GM18520 (cell line): Measurements from ENCODE around the gene KLHL29.

Experiments
- ATAC-seq: cut with Tn5 transposase; IDR thresholded peaks from one replicate; pipeline ENCODE4 v1.9.1; 2021; ENCODE audit not compliant: unreplicated experiment

KLHL29 gene

DNA sequence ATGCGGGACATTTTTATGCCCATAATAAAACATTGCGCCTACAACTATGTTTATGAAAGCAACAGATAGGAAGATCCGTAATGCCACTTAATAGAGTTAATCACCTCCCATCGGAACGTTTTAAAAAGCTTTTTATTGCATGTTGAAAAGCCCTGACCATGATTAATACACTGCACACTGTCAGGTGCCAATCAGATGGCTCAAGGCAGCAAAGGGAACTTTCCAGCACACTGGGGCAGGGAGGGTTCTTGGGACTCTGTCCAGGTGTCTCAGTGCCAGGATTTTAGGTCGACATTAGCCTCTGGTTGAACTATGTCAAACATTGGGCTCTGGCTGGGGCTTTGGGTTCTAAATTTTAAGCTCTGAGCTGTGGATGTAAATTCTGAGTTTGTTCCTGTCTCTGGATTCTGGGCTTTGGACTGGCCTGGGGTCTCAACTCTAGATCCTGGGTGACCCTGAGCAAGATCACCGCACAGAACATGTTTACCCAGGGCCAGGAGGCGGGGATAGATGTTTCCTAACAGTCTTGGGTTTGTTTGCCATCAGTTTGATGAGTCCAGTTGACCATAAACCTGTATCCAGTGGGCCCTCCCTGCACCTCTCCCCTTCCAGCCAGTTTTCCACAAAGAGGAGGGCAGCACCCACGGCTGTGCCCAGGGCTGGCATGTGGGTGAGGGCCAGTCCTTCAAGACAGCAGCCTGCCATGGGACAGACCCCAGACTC lies 279.2 kb downstream of the KLHL29 start:
- no peak for ATAC-seq

DNA sequence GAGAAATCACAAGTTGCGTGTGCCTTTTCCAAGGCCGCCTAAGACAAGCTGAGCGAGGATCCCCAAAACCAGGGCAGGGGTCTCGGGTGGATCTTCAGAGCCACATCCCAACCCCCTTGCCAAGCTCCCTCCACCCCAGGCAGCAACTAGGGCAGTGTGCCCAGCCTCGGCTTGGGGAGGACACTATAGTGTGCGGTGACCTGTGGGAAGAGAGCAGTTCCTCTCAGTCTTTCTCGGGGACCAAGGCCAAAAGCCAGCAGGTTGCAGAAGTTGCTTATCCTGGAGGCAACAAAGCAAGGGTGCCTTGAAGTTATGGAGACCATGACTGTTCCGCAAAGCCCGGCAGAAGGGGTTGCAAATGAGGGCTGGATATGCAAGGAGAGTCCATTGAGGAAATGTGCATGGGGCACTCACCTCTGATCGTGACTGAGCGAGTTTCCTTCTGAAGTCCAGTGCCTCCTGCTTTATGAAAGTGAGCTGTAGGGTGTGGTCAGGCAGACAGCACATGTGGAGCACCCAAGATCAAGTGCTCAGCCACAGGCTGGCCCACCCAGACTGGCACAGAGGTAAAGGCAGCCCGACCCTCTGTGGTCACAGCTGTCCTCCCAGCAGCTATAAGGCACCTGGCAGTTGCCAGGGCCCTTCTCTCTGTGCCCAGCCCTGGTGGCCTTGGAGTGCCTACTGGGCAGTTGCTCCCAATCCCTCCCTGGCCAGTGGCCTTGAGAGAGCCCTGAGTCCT lies 281.4 kb downstream of the KLHL29 start:
- ATAC-seq, result no peak

DNA sequence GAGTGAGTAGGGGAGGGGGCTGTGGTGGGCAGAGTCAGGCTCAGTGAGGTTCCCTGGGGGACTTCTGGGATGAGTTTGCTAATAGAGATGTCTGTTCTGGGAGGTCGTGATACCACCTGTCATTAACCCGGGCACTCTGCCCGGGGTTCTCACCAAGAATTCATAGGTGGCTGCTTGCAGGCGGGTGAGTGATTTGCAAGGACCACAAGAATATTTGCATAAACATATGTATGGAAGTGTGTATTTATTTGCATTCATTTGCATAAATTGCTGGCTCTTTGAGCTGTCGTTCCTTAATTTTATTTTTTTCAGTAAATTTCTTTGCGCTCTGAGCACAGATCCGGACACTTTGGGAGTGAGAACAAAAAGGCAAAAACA lies 282.0 kb downstream of the KLHL29 start:
- no peak for ATAC-seq

DNA sequence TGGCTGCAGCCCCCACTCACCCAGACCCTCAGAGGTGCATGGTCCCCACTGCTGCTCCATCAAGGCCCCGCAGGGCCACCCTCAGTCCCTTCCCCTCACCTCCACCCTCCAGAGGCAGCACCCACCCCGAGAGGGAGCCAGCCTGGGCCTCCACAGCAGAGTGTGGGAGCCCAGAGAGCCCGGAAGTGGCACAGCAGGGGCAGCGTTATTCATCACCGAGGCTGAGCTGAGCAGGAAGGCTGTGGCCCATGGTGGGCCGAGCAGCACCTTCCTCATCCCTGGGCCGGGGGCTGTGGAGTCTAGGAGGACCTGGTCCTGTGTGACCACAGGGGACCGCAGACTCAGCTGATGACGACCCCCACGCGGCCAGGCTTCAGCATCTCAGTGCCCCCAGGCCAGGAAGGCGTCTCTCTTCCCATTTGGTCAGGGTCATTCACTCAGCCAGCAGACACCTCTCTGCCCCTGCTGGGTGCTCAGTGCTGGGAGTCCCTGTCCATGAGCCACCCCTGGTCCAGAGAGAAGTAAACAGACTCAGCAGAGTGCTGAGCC lies 283.9 kb downstream of the KLHL29 start:
- no peak for ATAC-seq

DNA sequence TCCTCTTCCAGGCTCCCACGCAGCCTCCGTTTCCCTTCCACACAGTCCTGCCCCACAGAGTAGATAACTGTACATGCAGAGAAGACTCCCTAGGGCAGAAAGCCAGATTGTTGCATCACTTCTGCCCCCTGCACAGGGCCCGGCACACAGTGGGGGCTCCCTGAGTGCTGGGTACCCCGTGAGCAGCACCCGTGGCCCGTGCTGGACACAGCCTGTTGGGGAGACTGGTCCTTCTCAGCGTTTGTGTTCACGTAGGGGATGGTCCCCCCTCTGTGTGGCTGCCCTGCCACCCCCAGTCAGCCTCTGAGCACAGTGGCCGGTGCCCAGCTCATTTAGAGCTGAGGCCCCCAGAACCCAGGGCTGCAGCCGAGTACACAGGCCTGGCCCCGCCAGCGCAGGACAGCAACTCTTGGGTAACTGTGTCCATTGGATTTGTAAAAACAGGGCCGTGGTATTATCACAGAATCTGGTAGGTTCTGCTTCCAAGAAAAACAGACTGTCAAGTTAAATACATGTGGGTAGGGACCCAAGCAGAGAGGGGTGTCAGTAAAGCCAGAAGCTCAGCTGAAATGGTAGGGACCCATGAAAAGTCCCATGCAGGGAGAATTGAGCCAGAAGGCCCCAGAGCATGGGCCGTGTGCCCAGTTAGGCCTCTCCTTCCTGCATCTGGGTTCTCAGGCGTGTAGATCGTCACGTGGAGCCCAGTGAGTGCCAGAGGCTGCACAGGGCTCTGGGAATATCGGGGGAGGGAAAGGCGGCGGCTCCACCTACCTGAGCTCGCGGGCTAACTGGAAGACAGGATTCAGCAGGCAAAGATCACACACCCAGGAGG lies 284.6 kb downstream of the KLHL29 start:
- ATAC-seq, result no peak

DNA sequence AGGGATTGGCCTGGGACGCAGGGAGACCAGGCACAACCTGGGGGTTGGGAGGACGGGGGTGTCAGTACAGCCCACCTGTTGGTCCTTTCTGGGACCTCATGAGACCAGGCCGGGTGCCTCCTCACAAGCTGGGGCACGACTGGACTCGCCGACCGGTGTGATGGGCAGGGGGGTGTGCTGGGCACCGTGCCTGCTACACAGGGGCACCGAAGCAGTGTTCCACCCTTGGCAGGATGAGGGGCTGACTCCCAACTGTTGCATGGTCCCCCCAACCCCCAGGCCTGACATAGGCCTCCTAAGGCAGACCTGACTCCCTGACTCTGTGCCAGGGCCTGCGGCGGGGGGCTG lies 285.2 kb downstream of the KLHL29 start:
- ATAC-seq, result no peak

DNA sequence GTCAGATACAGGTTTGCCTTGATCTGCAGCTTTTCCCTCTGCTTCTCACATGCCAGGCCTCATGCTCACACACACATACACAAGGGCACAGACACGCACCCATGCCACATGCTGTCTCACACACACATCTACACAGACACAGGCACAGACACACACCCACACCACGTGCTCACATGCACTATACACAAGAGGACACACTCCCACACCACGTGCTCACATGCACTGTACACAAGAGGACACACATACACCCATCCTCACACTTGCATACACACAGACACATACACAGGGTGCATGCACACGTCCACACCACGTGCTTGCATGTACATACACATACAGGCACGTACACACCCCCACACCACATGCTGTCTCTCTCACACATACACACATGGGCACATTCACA lies 288.1 kb downstream of the KLHL29 start:
- ATAC-seq, result no peak

DNA sequence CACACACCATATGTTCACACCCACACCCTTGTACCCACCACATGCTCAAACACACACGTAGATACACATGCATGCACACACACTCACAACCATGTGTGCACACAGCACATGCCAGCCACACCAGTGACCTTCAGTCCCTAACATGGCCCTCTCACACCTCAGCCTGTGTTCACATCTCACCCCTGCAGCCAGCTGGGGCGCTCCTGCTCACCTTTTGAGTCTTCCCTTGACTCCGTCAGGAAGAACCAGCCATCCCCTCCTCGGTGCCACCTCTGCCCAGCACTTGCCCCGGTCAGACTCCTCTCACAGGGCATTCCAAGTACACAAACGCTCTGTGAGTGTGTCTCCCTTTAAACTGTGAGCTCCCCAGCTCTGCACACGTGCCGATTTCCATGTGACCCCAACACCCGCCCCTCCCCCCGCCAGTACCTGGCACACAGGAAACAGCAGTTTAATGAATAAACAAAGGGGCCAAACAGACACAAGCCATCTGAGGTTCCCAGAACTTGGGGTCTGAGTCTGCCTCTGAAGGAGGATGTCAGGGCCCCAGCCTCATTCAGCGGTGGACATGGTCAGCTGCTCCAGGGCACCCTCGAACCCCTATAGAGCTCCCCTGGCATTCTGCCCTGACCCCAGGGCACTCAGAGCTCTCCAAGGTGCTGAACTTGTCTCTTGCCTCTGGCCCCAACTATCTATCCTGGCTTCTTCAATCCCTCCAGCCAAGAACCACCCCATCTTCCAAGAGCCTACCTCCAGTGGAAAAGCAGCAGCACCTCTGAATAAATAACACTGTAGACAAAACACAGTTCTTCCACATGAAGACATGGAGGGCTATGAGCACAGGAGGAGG lies 289.1 kb downstream of the KLHL29 start:
- ATAC-seq, result no peak

DNA sequence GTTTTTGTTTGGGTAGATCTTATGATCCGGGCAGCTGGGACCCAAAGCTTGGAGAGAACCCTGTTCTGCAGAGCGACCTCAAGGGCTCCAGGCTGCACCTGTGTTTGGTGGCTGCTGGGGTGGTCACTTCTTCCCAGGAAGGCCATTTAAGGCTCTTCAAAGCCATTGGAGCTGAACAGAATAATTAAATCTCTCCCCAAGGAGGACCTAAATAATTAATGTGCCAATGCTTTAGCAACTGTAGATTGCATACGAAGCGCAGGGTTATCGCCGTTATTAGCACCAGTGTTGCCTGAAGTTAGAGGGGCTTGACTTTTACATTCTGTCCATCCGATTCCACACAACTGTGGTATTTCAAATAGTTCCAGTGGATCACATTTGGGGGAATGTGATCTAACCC lies 290.5 kb downstream of the KLHL29 start:
- no peak for ATAC-seq

DNA sequence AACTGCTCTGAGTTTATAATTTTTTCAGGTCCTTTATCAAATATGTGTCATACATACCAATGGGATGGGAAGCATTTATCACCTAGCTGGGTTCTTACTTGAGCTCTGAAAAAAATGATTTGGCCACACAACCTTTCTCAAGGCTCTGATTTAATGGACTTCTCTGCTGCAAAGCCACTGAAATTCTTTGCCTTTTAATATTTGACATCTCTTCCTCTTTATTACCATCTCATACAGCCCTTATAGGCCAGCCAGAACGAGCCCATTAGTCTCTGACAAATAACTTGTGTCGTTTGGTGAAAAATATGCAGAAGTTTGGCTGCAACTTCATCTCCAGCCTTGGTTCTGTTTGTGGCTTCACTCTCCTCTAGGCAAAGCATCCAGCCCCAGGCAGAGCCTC lies 292.9 kb downstream of the KLHL29 start:
- no peak for ATAC-seq

DNA sequence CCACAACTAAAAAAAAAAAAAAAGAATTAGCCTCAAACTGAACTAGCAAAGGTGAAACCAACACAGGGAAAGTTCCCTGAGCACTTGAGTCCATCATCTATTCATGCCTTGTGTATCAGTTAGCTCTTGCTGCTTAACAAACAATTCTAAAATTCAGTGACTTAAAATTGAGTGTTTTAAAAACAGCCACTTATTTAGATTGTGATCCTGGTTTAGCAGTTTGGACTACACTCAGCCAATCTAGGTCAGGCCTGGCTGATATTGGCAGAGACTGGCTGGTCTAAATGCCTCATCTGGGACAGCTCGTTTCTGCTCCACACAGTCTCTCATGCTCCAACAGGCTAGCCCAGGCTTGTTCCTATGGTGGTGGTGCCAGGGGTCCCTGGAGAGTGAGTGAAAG lies 294.1 kb downstream of the KLHL29 start:
- no peak for ATAC-seq

DNA sequence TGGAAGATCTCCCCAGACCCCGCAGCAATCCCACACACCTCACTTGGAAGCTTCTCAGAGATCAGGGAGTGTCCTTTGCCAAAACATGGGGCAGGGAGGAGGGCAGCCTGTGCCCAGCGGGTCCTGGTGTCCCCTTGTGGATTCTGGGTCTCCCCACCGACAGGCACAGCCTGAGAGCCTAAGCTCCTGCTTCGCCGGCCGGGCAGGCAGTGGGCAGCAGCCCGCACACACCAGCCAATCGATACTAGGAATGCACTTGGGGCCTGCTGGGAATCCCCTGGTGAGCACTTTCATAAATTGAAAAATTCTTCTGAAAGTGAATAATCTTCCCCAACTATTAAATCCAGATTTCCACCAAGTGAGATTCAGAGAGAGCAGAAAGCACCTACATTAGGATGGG lies 296.0 kb downstream of the KLHL29 start:
- no peak for ATAC-seq

DNA sequence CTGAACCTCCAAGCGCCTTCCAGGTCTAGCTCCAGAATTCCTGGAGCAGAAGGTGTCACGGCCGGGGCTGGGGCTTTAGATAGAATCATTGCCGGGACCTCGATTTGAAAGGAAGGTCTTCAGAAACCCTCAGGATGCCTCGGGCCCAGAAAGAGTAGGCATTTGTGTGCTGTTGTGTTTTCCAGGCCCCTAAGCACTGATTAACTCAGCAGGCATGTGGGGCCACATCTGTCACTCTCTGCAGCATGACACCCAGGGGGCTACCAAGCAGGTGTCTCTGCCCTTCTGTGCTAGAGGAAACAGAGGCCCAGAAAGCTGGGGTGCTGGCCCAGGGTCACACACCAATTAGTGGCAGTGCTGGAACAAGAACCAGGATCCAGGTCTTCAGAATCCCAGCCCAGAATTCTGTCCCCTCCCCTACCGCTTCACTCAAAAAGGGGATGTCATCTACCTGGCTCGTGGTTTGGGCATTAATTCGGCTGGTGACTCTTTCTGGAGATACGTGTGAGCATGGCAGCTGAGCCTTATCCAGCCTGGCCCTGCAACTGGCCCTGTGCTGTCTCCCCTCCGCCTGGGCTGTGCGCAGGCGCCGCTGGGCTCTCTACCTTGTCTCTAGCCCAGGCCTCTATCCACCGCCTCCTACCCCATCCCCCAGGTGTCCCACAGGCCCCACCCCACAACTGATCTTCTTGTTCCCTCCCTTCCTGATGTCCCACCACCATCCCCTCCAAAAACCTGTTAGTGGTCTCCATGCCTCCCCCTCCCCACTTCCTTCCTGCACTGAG lies 296.6 kb downstream of the KLHL29 start:
- no peak for ATAC-seq

DNA sequence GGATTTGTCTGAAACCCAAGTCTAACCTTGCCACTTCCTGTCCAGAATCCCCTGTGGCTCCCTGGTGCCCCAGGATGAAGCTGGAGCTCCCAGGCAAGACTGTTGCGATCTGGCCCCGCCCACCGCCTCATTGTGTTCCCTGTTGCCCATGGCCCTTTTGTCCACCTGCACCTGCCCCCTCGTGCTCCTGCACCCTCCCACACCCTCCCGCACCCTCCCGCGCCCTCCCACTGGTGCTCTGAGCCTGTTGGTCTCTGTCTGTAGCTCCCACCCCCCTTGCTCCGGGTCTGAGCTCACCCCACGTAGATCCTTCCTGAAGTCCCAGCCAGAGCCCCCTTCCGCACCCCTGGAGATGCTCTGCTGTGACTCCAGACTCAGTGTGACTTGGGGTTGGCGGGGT lies 297.5 kb downstream of the KLHL29 start:
- ATAC-seq, result no peak

DNA sequence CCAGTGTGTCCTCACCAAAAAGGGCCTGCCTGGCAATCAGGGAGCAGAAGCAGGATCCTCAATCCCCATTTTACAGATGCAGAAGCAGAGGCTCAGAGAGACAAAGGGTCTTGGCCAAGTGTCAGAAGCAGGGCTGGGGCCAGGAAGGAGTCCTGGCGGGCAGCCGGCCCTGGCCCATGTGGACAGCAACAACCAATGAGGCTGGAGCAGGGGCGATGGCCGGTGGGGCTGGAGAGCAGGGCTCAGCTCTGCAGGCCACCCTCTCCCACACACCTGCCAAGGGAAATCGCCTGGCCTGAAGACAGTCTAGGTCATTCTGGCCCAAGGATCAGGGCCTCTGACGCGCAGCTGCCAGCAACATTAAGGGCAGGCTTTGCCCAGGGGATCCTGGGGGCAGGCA lies 298.0 kb downstream of the KLHL29 start:
- ATAC-seq, result no peak

DNA sequence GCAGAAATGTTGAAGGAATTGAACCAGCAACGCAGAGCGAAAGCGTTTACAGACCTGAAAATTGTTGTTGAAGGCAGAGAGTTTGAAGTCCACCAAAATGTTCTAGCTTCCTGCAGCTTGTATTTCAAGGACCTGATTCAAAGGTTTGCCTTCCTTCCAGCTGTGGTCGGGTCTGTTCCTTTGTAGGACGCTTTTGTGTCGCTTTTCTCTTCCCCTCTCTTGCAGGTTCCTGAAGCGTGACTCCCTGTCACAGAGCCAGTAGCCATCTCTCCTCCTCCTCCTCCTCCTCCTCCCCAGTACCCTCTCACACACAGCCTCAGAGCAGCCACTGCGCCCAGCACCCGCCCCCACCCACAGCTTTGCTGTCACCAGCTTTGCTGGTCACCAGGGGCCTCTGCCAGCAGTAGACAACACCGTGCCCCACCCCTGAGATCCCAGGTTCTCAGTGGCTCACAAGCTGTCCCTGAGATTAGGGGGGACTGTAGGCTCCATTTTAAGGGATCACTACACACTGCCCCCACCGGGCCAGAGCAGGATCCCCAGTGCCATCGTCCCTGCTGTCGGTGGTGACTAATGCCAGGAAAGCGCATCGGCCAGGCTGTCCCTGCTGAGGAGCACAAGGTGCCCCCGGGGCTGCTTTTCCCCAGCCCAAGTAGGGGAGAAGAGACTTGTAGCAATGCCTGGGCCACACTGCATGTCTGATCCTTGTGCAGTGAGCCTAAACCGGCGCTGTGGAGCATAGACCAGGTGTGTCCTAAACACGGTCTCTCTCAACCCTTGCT lies 299.6 kb downstream of the KLHL29 start:
- no peak for ATAC-seq

DNA sequence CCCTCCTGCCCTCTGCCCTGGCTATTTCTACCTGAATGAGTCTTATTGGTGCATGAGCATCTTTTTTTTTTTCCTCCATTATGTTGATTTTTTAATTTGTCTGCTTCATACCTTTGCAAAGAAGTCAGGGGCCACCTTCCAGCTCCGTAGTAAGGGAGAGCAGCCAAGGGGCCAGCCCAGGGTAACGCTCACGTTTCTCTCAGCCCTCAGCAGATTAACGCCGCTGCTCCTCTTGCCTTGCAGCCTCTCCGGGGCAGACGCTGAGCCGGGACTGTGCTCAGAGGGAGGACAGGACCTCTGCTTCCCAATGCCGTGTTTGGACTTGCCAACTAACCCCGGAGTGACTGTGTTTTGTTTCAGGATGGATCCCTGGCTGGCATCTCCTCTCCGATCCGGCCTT lies 300.2 kb downstream of the KLHL29 start:
- no peak for ATAC-seq

DNA sequence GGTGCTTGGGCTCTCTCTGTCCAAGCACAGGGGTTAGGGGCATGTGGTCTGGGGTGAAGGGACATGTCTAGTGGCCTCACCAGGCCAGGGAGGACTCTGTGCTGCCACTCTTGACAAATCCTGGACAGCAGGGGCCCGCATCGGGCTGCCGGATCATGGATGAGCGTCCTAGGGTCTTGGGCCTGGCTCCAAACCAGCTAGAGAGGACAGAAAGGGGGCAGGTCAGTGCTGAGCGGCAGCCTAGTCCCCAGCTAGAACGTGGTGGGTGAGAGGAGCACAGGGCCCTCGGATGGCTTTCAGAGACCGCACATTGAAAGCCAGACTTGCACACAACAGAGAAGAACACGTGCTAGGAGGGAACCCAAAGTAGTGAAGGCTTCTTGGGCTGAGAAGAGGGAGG lies 300.7 kb downstream of the KLHL29 start:
- no peak for ATAC-seq

DNA sequence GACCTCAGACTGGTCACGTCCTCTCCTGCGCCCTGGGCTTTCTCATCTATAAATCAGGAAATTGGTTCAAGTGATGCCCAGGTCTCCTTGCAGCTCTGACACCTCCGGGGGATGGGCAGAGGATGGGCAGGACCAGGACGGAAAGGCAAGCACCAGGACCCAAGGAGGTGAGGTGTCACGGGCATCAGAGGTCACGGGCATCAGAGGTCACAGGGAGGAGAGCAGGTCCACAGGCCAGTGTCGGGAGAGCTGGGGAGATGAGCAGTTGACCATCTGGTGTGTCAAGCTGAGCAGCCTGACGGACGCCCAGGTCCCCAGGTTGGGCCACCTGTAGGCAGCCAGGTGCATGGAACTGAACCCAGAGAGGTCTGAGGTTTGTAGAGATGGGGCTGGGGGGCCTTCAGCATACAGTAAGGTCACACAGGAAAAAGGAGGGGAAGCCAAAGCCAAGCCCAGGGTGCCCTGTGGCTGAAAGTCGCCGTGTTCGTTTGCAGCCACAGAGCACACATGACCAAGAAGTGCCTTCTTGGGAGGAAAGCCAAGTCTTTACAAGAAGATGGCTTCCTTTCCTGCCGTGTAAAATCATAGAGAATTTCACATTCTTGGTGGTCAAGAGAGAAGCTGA lies 301.5 kb downstream of the KLHL29 start:
- ATAC-seq, result no peak
